ENCODE data around the gene SYT14.
"Not testable (repeated sequence)": the region's sequence is repeated elsewhere in the genome, so short reads cannot be mapped to it uniquely, and the experiment has no call there.

Gene SYT14

DNA sequence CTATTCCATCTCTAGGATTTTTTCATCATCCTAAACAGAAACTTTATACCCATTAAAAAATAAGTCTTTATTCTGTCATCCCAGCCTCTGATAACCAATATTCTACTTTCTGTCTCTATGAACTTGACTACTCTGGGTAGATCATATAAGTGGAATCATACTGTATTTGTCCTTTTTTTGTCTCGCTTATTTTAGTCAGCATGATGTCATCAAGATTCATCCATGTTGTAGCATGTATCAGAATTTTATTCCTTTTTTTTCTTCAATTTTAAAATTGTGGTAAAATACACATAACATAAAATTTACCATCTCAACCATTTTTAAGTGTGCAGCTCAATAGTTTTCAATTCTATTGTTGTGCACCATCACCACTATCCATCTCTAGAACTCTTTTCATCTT, 90.0 kb downstream of the SYT14 start:
- no peak for DNase-seq

- DNase-seq = no peak
Observed at GRCh38 chr1:210031473-210031872, 93.5 kb downstream of the SYT14 start.

GRCh38 chr1:210043058-210043457, 105.0 kb downstream of the SYT14 start:
- DNase-seq = no peak

DNA sequence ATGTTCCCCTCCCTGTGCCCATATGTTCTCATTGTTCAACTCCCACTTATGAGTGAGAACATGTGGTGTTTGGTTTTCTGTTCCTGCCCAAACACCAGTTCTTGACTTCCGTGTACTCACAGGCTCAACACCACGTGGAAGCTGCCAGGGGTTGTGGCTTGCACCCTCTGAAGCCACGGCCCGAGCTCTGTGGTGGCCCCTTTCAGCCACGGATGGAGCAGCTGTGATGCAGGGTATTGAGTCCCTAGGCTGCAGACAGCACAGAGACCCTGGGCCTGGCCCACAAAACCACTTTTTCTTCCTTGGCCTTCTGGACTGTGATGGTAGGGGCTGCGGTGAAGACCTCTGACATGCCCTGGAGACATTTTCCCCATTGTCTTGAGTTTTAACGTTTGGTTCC, 111.6 kb downstream of the SYT14 start:
- no peak for DNase-seq

GRCh38 chr1:210050491-210050890, 112.5 kb downstream of the SYT14 start:
- DNase-seq = not testable (repeated sequence)

DNA sequence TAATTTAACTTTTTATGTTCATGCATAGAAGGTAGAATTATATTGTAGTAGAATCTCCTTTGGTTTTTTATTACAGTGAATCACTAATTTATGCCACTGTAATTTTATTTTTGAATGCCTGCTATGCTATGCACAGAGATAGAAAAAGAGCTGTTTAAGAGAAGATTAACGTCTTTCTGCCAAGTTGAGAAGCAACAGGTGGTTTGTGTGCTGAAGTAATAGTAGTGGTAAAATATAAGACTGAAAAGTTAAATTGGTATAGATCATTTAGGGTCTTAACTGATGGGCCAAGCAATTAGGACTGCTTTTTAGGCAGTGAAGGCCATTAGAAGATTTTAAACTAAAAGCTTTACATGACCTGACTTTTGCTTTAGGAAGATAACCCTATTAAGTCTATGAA, 115.1 kb downstream of the SYT14 start:
- no peak for DNase-seq

GRCh38 chr1:210057593-210057992, 119.6 kb downstream of the SYT14 start:
- DNase-seq = no peak

DNA sequence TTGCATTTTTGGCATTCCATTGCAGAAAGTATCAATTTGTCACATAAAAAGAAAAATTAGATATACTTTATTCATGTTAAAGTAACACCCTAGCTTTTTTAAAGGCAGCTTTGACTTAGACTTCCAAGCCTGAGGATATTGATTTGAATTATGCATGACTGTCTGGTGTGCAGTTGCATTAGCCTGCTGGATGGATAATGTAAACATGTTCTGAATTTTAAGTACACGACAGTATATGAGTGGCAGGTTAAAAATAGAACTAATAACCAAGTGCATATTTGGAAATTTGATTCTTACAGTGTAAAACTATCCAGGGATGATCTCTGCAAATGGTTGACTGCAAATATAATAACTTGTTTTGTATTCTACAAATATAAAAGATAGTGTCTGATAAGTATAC, 124.0 kb downstream of the SYT14 start:
- no peak for DNase-seq

GRCh38 chr1:210070531-210070930, 132.5 kb downstream of the SYT14 start:
- DNase-seq = no peak

- DNase-seq = no peak
Observed at GRCh38 chr1:210072129-210072528, 134.1 kb downstream of the SYT14 start.

DNA sequence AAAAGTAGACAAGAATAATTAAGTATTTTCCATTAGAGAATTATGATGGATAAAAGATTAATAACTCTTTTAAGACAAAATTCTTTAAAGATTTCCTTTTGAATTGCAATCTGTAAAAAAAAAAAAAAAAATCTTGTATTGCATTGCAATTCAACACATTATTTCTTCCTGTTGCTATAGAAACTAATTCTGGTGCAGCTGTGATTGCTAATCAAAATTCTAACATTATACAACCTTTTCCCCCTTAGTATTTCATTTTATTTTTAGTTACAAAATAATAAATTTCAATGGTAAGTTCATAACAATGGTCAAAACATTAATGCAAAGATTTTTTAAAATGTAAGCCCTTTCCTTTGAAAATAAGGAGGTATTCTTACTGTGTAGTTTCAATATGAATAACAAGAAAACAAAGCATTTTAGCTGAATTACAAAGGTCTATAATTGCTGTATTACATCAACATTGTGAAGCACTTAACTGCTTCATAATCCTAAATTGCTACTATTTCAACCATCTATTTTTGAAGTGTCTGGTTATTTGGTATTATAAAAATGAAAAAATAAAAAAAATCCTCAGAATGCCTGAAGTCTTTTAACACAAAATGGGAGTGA, 135.0 kb downstream of the SYT14 start:
- DNase-seq = no peak

- no peak for DNase-seq
Observed at GRCh38 chr1:210074904-210075303, 136.9 kb downstream of the SYT14 start.

DNA sequence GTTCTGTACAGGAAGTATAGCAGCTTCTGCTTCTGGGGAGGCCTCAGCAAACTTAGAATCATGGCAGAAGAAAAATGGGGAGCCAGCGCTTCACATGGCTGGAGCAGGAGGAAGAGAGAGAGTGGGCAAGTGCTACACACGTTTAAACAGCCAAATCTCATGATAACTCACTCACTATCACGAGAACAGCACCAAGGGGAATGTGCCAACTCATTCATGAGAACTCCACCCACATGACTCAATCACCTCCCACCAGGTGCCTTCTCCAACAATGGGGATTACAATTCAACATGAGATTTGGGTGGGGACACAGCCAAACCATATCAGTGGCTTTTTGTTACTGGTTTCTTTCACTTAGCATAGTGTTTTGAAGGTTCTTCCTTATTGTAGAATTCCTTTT, 138.6 kb downstream of the SYT14 start:
- DNase-seq = no peak

DNA sequence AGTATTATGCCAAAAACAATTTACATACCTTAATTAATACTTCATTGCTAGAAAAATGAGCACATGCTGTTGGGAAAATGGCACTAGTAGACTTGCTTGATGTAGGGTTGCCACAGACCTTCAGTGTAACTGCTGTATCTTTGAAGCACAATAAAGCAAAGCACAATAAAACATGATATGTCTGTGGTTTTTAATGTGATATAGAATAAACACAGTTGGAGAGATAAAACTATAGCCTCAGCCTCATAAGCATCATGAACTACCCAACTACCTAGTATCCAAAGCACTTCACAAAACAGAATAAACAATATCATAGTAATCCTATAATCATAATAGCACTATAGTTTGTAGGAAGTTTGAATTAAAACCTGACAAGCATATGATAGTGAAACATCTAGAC, 143.5 kb downstream of the SYT14 start:
- DNase-seq = no peak

GRCh38 chr1:210085359-210085758, 147.3 kb downstream of the SYT14 start:
- DNase-seq = no peak

DNA sequence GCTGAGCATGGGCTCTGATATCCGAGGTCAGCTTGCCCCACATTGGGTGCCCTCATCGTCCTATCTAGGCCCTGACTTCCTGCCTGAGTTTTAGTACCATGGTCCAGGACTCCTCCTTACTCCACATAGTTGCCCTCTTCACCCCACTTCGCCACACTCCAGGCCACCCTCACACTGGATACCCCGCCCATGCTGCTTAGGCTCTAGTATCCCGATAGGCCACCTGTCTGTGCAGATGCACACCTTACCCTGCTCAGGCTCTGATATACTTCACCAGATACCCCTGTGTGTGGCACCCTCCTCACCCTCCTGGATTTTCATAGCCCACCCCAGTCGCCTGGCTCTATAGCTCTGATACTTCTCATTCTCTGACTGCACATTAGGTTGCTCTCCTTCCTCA, 149.0 kb downstream of the SYT14 start:
- no peak for DNase-seq

DNA sequence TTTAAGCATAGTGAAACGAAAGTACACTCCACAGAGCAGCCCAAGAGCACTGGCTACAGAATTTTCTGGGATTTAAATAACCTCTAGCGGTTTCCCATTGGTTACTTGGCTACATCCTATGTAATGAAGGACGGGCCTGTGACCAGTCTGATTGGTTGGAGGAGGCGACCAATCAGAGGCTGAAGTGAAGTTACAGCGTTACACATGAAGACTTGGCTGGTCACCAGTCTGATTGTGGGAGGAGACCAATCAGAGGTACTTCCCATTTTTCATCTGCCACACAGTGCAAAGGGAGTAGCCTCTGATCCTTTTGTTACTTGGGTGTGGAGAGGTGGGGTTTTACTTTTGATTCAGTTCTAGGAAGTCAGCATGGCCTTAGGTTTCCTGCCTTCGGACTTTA, 151.8 kb downstream of the SYT14 start:
- no peak for DNase-seq

DNA sequence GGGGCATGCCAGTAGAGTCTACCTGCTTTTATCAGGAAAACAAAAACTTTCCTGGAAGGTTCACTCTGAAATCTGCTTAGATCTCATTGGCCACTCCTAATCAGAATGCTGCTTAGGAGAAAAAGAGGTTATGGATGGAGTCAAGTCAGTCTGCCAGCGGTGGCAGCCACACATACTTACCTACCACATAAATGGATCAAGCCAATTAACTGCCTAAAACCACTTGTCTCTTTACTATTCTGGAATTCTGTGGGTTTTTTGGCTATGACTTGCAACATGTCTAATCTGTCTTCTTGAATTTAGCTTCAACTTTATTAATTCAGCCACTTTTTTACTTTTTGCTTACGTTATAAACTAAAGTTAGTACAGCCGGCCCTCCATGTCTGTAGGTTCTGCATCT, 154.3 kb downstream of the SYT14 start:
- DNase-seq = no peak

DNA sequence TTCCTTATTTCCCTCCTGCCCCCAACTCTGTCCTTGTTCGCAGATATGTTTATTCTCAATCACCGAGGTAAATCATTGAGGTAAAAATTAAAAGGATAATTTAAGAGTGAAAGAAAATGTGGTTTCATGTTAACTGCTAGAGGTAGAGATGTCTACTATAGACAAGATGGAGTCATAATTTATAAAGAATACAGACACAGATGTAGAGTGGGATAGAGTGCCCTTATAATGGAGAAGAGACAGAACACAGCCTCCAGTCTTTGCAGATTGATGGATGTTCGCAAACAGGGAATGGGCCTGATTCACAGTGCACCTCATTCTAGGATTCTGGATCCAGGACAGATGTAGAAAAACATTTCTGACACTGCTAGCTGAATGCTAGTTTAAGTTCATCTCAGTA, 155.4 kb downstream of the SYT14 start:
- DNase-seq = no peak

DNA sequence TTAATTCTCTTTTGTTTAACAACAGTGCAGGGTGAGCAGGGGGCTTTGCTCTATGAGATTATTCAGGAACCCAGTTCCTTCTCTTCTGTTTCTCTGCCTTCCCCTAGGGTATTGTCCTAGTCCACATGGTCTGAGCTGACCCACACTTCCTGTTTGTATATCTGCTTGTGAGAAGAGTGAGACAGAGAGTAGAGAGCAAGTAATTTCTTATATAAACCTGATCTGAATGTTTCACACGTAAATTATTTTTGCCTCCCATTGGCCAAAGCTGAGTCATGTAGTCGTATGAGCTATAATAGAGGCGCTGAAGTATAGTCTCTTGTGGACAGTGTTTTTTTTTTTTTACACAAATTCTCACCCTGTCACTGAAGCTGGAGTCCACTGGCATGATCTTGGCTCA, 160.3 kb downstream of the SYT14 start:
- no peak for DNase-seq

DNA sequence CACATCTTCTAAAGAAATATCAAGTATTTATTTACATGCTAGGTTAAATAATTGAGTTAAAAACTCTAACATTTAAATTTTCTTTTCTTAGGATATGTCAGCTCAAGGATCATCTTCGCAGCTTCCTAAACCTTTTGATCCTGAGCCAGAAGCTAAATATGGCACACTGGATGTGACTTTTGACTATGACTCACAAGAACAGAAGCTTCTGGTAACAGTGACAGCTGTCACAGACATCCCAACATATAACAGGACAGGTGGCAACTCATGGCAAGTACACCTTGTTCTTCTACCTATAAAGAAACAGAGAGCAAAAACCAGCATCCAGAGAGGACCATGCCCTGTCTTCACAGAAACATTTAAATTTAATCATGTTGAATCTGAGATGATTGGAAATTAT, 161.9 kb downstream of the SYT14 start:
- DNase-seq = peak in 1 of 14 donors; percentile 95

DNA sequence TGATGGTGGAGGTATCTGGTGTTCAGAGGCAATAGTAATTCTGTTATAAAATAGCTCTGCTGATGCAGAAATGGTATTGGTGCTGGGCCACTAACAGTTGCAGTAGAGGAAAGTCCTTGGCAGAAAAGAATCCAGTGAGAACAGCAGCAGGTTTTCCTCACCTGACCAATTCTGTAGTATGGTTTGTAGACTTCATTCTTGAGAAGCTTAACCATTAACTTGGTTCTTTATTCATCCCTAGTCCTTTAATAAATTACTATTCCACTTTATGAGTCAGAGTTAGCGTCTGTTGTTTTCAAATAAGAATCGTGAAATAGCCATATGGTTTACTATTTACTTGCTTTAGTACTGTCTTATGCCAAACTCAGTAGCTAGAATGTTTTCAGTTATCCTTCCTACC, 166.1 kb downstream of the SYT14 start:
- peak in 1 of 14 donors; percentile 30 for DNase-seq

GRCh38 chr1:210112906-210113305, 174.9 kb downstream of the SYT14 start:
- DNase-seq = not testable (repeated sequence)

GRCh38 chr1:210117198-210117597, 179.2 kb downstream of the SYT14 start:
- DNase-seq = no peak

GRCh38 chr1:210117681-210118170, 179.7 kb downstream of the SYT14 start:
- DNase-seq = no peak
